HepG2 (cell line): ENCODE measurements around the gene ANXA2. TPM values are rescaled to one million over a fixed set of nuclear protein-coding genes. Genes with fewer than 3 reads are reported as not detected.

ENCODE experiments used
- KDM4B ChIP-seq: sonication (generic); formaldehyde crosslinking; IDR thresholded peaks from 2 replicates; pipeline ENCODE4 v1.4.0; 2020; ENCODE audit warnings: missing genetic modification reagents
- KDM6A ChIP-seq: IDR thresholded peaks from 2 replicates; pipeline ENCODE4 v1.6.1; 2016; ENCODE audit warnings: low read depth
- TAF1 ChIP-seq: sonication (generic); formaldehyde crosslinking; IDR thresholded peaks from 2 replicates; pipeline ENCODE4 v1.4.0; 2020; ENCODE audit warnings: missing genetic modification reagents
- polyA plus RNA-seq, 8 experiments: library from polyadenylated mRNA; depleted of rRNA in 3 of 8; stranded (reverse) in 7 of 8; unstranded in 1 of 8; fragments of >200 nt; fragmentation: Illumina TruSeq in 4 of 8; extraction: Trizol in 4 of 8; gene quantifications; 2 replicates each; pipeline versions ENCODE4 v1.2.1 to v1.2.3, GENCODE V29; 2011 to 2016; ENCODE audit warnings: low read depth in 4 of 8, missing spikeins in 1 of 8, mixed read lengths in 1 of 8; ENCODE audit not compliant: insufficient read depth in 1 of 8
- total RNA-seq, 5 experiments: library from RNA; depleted of rRNA; stranded (reverse); fragments of >200 nt; fragmentation: Illumina TruSeq; extraction: Trizol; gene quantifications; 2 replicates each; pipeline ENCODE4 v1.2.3, GENCODE V29; 2016; ENCODE audit warnings: low read depth in 1 of 5
- TF ChIP-seq, protein P1 (sequence below), 2 experiments: fragments of 450-650 bp in 1 of 2; sonication (generic) in 1 of 2; formaldehyde crosslinking in 1 of 2; IDR thresholded peaks; 2 replicates each; pipeline versions ENCODE4 v1.6.1 to v1.8.0; 2016 to 2022; ENCODE audit warnings: antibody characterized with exemption in 1 of 2, mild to moderate bottlenecking in 1 of 2, missing genetic modification reagents in 1 of 2
- TF ChIP-seq, protein P2 (sequence below): sonication (generic); formaldehyde crosslinking; IDR thresholded peaks from 2 replicates; pipeline ENCODE4 v1.8.1; 2023; ENCODE audit warnings: mild to moderate bottlenecking, moderate library complexity, missing genetic modification reagents
- TF ChIP-seq, protein P3 (sequence below), 2 experiments: sonication (generic) in 1 of 2; formaldehyde crosslinking in 1 of 2; IDR thresholded peaks; 2 replicates each; pipeline versions ENCODE4 v1.6.1 to v1.9.0; 2014 to 2022; ENCODE audit warnings: antibody characterized with exemption in 1 of 2, borderline replicate concordance in 1 of 2, inconsistent platforms in 1 of 2, low read depth in 1 of 2, missing genetic modification reagents in 1 of 2

The ANXA2 gene
- total and polyA plus RNA-seq, 2 of the 13 experiments (the other 11 are each of a cell fraction or from before 2014, with no cell fraction given): 196 to 613 TPM

DNA sequence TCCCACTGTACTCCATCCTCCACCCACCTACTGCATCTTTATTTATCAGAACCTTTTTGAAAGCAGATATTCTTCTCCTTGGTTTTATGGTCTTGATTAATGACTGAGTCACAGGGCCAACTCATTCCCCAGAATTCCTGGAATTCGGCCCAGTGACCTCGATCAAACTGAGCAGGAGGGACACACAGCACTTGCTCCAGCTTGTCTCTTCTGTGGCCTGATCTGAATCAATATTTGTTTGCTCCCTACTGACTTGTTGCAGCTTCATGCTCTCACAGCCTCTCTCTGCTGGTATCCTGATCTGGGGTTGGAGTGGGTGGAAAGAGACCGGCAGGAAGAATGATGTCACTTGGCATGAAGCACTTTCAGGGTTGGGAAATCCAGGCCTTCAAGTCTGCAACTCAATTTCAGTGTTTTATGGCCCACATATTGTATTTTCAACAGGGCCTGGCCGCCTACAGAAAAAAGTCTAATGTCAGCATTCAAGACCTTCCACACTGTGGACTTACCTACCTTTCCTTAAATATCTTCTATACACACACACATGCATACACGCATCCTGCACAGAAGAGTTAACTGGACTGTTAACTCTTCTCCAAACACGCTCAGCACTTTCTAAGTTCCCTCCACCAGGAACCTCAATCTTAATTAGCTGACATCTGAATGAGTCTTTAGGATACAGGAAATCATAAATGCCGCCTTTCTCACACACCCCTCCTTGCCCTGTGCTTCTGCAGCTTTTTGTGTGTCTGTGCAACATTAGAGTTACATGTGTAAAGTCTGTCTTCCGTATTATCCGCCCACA lies 4.6 kb downstream of the ANXA2 start (continued):
- TF ChIP-seq KDM6A (CRISPR knock-in tag) (peak; percentile 60; the same call in 1 of the 2 replicates), TAF1 (CRISPR knock-in tag) (no peak), KDM4B (0 out of 2 replicates have a peak, but pooled peaks have one; percentile 48)
- TF ChIP-seq, protein P1, sequence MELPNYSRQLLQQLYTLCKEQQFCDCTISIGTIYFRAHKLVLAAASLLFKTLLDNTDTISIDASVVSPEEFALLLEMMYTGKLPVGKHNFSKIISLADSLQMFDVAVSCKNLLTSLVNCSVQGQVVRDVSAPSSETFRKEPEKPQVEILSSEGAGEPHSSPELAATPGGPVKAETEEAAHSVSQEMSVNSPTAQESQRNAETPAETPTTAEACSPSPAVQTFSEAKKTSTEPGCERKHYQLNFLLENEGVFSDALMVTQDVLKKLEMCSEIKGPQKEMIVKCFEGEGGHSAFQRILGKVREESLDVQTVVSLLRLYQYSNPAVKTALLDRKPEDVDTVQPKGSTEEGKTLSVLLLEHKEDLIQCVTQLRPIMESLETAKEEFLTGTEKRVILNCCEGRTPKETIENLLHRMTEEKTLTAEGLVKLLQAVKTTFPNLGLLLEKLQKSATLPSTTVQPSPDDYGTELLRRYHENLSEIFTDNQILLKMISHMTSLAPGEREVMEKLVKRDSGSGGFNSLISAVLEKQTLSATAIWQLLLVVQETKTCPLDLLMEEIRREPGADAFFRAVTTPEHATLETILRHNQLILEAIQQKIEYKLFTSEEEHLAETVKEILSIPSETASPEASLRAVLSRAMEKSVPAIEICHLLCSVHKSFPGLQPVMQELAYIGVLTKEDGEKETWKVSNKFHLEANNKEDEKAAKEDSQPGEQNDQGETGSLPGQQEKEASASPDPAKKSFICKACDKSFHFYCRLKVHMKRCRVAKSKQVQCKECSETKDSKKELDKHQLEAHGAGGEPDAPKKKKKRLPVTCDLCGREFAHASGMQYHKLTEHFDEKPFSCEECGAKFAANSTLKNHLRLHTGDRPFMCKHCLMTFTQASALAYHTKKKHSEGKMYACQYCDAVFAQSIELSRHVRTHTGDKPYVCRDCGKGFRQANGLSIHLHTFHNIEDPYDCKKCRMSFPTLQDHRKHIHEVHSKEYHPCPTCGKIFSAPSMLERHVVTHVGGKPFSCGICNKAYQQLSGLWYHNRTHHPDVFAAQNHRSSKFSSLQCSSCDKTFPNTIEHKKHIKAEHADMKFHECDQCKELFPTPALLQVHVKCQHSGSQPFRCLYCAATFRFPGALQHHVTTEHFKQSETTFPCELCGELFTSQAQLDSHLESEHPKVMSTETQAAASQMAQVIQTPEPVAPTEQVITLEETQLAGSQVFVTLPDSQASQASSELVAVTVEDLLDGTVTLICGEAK (IDR thresholded peaks at IDR 0.05): no peak
- TF ChIP-seq, protein P1 (CRISPR knock-in tag; IDR thresholded peaks at IDR 0.05): no peak
- TF ChIP-seq, protein P2, sequence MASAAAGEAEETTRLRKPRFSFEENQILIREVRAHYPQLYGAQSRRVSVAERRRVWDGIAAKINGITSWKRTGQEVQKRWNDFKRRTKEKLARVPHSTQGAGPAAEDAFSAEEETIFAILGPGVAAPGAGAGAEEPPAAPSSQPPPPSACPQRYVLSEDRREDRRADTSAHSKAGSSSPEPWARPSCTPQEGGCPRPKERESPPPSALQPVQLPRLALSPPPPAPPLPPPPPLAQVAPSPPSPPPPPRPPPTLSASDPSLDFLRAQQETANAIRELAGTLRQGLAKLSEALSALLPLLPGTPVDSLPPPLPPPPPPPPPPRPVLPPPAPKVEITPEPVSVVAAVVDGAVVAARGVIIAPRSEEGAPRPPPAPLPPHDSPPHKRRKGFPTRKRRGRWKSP (CRISPR knock-in tag): no peak
- TF ChIP-seq, protein P3, sequence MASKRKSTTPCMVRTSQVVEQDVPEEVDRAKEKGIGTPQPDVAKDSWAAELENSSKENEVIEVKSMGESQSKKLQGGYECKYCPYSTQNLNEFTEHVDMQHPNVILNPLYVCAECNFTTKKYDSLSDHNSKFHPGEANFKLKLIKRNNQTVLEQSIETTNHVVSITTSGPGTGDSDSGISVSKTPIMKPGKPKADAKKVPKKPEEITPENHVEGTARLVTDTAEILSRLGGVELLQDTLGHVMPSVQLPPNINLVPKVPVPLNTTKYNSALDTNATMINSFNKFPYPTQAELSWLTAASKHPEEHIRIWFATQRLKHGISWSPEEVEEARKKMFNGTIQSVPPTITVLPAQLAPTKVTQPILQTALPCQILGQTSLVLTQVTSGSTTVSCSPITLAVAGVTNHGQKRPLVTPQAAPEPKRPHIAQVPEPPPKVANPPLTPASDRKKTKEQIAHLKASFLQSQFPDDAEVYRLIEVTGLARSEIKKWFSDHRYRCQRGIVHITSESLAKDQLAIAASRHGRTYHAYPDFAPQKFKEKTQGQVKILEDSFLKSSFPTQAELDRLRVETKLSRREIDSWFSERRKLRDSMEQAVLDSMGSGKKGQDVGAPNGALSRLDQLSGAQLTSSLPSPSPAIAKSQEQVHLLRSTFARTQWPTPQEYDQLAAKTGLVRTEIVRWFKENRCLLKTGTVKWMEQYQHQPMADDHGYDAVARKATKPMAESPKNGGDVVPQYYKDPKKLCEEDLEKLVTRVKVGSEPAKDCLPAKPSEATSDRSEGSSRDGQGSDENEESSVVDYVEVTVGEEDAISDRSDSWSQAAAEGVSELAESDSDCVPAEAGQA (IDR thresholded peaks at IDR 0.05; ENCODE audit: low read depth): 0 out of 2 replicates have a peak, but pooled peaks have one; percentile 58
- TF ChIP-seq, protein P3 (CRISPR knock-in tag; IDR thresholded peaks at IDR 0.05; ENCODE audit: borderline replicate concordance): no peak; the same call in 1 of the 2 replicates
